NOMO-1 treated with dmso at 0.1 percent for 144 hours (cell line): Measurements from ENCODE around the gene TTC7B.

Experiments used
- DNase-seq: peaks from one replicate; lab custom pipeline; 2025; ENCODE audit not compliant: unreplicated experiment; lab: John Stamatoyannopoulos, UW

Gene TTC7B

GRCh38 chr14:90677484-90678050, 138.7 kb downstream of the TTC7B start:
- DNase-seq, result no peak

- no peak for DNase-seq
These were observed 139.3 kb downstream of the TTC7B start for GRCh38 chr14:90676912-90677311.

DNA sequence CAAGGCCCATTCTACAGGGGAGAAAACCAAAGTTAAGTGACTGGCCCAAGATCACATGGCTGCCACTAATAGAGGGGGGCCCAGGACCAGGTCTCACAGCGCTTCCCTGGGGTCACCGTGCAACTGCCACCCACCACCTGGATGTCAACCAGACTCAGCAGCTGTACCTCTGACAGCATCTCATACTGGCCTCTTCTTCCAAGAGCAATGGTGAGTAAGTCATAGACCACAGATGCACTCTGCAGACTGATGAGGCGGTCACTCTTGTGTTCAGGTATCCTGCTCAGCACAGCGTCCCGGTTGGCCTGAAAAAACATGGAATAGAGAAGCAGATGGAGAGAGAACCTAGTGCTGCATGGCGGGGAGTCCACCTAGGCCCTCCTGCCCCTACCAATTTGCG, 139.9 kb downstream of the TTC7B start:
- DNase-seq, result no peak

- no peak for DNase-seq
These were observed 140.8 kb downstream of the TTC7B start for GRCh38 chr14:90675399-90675798.

DNA sequence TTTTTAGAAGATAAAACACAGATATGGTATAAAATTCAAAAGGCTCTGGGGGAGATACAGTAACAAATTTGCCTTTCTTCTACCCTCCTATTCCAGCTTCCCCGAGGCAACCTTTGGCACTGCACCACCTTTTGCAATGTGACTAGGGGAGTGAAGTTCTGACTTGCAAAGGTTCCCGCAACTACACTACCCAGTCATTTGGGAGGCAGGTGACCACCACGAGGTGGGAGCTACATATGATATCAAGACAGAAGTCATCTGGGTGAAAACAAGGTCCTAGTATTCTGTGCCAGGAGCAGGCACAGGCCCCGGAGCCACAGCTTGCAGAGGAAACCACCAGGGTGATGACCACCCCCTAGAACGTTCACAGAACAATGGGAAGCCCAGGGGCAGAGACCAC, 141.5 kb downstream of the TTC7B start:
- no peak for DNase-seq

- peak; percentile 18 for DNase-seq
These were observed 142.1 kb downstream of the TTC7B start for GRCh38 chr14:90674043-90674670.

DNA sequence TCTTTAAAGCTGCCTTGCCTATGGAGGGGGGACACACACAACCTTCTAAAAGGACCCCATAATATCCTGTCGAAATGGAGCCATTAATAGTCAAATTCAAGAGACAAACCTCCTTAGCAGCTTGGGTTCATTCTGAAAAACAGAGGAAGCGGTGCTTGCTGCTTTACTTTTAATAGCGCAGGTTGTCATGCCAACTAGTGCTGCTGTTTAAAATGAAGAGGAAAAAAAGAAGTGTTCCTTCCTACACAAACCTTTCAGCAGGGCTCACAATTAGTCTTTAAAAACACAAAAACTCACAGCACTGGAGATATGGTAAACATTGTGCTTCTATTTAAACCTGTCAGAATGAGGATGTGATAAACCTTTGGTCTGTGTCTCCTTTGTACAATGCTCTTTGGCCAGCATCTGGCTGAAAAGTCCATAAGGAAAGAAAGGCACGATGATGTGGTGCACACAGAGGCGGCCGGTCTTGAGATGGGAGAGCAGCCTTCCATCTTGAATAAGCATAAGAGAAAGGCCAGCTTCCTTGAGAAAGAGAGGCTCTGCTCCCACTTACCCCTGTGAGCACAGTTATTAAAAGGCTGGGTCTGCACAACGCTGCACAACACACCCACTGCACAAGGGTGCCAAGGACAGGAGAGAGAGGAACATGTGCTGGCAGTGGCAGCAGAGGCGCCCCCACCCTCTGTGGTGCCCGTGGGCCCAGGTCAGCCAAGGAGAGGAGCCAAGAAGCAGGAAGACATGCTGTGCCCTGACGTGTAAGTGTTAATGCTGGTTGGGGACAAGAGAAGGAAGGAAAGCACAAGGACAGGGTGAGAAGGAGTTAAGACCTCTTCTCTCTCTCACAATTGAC, 144.6 kb downstream of the TTC7B start:
- DNase-seq, result no peak

DNA sequence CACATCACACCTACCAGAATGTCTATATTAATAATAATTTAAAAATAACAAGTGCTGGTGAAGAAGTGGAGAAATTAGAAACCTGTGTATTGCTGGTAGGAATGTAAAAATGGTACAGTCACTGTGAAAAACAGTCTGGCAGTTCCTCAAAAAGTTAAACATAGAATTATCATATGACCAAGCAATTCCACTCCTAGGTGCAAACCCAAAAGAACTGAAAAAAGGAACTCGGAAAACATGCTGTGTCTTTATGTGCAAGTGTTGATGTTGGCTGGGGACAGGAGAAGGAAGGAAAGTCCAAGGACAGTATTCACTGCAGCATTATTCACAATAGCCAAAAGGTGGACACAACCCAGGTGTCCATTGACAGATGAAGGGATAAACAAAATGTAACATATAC, 146.5 kb downstream of the TTC7B start:
- no peak for DNase-seq

DNA sequence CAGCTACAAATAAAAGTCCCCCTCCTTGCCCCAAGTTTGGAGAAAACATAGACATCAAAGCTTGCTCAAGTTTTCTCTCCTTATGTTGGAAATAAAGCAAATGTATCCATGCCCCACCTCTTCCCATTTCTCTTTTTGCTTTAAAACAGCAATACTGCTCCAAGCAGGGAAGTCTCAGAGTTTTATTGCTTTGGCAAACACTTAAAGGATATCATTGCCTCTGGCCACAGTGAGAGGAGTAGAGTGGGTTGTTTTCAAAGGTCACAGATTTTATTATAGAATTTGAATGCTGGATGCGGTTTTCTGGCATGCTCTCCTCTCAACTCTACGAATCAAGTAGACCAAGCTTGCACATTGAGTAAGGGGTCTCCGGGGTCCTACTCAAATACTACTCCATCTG, 149.7 kb downstream of the TTC7B start:
- no peak for DNase-seq

- DNase-seq, result no peak
These were observed 150.8 kb downstream of the TTC7B start for GRCh38 chr14:90665321-90666000.

DNA sequence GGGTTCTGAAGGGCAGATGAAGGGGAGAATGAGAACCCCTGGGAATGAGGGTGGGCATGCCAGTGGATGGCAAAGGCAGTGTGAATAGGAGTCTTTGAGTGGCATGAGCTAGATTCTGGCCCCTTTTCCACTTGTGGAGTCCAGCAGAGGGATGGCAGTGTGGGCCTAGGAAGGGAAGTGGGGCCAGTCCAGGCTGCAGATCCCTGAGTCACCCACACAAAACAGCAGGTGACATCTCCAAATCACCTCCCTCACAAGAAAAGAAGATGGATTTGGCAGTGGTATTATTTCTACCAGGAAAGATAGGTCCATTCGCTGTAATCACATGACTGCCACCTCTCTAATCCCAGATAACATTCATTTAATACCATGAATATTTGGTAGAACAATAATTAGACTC, 151.3 kb downstream of the TTC7B start:
- DNase-seq, result no peak

- DNase-seq, result no peak
These were observed 152.6 kb downstream of the TTC7B start for GRCh38 chr14:90663680-90664079.

GRCh38 chr14:90663140-90663539, 153.1 kb downstream of the TTC7B start:
- no peak for DNase-seq

- DNase-seq, result no peak
These were observed 154.4 kb downstream of the TTC7B start for GRCh38 chr14:90661866-90662265.

GRCh38 chr14:90660865-90661570, 155.2 kb downstream of the TTC7B start:
- DNase-seq, result no peak

DNA sequence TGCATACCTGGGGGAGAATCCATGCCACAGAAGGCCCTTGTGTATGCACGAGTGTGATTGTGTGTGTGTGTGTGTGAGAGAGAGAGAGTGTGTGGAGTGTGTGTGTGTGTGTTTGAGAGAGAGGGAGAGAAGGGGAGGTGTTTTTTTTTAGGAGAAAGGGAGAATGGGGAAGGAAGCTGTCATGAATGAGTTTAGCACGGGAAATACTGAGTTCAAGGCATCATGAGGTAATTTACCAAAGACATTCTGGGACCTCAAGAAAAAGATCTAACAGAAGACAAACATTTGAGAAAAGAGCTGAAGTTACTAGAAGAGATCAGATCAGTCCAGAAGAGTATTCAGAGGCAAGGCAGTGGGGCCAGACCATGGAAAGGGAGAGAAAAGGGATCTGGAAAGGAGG, 157.1 kb downstream of the TTC7B start:
- DNase-seq, result no peak

DNA sequence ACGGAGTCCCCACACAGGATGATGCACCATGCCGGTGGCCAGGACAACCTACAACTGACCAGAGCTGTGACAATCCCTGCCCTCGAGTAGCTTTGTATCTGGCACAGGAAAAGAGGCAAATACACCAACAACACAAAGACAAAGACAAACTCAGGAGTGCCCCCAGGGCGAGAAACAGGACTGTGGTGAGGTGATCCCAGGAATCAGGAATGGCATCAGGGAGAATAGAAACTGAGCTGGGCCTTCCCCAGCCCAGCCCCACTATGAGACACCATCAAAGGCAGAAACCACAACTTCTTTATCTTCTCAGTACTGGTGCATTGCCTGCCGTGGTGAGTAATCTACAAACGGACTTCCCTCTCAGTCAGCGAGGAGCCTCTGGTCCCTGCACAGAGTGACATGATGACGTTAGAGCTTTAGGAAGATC, 157.7 kb downstream of the TTC7B start:
- DNase-seq, result peak; percentile 62

GRCh38 chr14:90656973-90657372, 159.3 kb downstream of the TTC7B start:
- no peak for DNase-seq

DNA sequence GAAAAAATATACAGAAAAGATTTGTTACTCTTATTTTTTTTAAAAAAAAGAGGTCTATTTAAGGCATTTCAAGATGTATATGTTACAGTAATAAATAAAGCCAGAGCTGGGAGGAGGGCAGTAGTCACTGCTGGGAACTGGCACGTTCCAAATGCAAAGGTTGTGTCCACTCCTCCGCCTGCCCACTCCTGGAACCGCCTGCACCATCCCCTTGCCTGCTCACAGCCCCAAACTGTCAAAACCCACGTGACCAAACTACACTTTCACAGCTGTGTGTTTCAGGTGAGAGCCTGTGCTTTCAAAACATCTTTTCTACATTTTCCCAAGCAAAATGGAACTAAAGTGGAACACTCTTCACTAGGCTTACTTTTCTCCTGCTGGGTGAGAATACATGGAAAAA, 160.4 kb downstream of the TTC7B start:
- DNase-seq, result no peak

DNA sequence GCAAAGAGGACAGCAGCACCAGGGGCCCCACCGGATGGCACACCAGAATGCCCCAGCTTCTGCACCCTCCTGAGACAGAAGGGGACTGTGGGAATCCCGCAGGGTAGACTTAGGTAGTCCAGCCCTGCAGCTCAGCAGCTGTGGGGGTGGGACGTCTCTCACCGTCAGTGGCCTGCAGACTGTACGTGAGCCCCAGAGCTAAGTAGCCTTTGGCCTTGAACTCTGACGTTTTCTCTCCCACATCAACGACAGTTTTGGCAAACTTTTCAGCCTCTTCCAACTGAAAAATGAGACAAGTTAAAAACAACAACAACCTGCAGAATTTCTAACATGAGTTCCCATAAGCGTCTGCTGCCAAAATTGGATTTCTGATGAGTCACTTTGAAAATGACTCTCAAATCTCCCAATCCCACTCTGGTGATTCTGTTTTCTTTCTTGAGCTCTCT, 161.4 kb downstream of the TTC7B start:
- no peak for DNase-seq

- no peak for DNase-seq
These were observed 163.6 kb downstream of the TTC7B start for GRCh38 chr14:90652626-90653025.
